ENCODE data around the gene TMEM234. TPM values are rescaled to one million over a fixed set of nuclear protein-coding genes. Genes with fewer than 3 reads are reported as not detected.

The TMEM234 gene
- total and polyA plus RNA-seq, 2 experiments from 2014 or later = 14.8 to 27.4 TPM

DNA sequence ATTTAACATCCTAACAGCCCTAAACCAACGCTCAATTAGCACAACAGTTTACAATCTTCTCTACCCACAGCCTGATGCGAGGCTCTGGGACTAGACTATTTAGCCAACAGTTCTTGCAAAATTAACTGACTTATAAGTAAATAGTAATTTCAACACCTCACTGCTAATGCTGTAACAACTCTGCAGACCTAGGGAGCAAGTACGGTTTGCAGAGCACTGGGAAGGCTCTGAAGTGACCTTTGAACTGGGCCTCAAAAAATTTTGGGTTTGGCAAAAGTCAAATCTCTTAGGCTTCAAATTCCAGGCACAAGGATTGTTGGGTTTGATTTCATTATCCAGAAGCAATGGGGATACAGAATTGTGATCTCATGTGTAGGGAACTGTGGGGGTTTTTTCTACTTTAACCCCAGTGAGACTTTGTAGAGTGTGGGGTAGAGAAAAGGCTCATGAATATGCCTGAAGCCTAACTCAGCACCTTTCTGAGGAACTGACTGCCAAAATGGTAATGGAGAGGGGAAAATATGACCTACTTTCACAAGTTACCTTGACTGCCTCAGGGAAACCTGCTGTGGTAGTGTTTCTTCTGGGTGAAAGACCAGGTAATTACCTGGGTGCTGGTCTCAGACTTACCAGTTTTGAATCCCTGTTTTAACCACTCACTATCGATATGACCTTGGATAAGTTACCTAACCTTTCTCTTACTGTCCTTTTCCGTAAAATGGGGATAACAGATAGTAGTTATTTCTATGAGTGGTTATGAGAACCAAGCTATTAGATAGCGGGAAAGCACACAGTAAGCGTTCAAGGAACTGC lies 43.6 kb downstream of the TMEM234 start:
- no peaks in the 10 kb centered on the region for H3K27me3 ChIP-seq
- H3K79me2 ChIP-seq = peaks cover 35% of the 10 kb centered on the region
- H4K20me1 ChIP-seq (ENCODE audit: insufficient read depth, poor library complexity, severe bottlenecking) = peaks cover 21% of the 10 kb centered on the region
- no peaks in the 10 kb centered on the region for H3K9me2 ChIP-seq (replicated peaks; ENCODE audit: insufficient read depth)
- no peak overlapping the region for H3K4me3 ChIP-seq
- DNase-seq (ENCODE audit: low spot score) = peak; percentile 28
- peaks cover 8% of the 10 kb centered on the region for H3K36me3 ChIP-seq (replicated peaks; ENCODE audit: insufficient read depth, low read depth)
- no peaks in the 10 kb centered on the region for H3K9me3 ChIP-seq (ENCODE audit: low read depth)
- 75% methylated on average over 7 of the region's 7 CpGs for WGBS (ENCODE audit: low lambda C conversion rate, missing lambda C conversion rate)
- peaks cover 25% of the 10 kb centered on the region for H3K4me1 ChIP-seq (ENCODE audit: insufficient read depth)
- peak overlapping the region; percentile 100 for H3K27ac ChIP-seq
- TF ChIP-seq EZH2 (IDR thresholded peaks at IDR 0.05; ENCODE audit: borderline replicate concordance) (no peak), EZH2phosphoT487 (IDR thresholded peaks at IDR 0.05; ENCODE audit: low read depth, severe bottlenecking, unreplicated experiment) (no peak)
- TF ChIP-seq, protein P1, sequence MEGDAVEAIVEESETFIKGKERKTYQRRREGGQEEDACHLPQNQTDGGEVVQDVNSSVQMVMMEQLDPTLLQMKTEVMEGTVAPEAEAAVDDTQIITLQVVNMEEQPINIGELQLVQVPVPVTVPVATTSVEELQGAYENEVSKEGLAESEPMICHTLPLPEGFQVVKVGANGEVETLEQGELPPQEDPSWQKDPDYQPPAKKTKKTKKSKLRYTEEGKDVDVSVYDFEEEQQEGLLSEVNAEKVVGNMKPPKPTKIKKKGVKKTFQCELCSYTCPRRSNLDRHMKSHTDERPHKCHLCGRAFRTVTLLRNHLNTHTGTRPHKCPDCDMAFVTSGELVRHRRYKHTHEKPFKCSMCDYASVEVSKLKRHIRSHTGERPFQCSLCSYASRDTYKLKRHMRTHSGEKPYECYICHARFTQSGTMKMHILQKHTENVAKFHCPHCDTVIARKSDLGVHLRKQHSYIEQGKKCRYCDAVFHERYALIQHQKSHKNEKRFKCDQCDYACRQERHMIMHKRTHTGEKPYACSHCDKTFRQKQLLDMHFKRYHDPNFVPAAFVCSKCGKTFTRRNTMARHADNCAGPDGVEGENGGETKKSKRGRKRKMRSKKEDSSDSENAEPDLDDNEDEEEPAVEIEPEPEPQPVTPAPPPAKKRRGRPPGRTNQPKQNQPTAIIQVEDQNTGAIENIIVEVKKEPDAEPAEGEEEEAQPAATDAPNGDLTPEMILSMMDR (IDR thresholded peaks at IDR 0.05; ENCODE audit: poor library complexity) = no peak
- peak overlapping the region; percentile 98 for H3K4me2 ChIP-seq
- peak overlapping the region; percentile 69 for H2AFZ ChIP-seq

DNA sequence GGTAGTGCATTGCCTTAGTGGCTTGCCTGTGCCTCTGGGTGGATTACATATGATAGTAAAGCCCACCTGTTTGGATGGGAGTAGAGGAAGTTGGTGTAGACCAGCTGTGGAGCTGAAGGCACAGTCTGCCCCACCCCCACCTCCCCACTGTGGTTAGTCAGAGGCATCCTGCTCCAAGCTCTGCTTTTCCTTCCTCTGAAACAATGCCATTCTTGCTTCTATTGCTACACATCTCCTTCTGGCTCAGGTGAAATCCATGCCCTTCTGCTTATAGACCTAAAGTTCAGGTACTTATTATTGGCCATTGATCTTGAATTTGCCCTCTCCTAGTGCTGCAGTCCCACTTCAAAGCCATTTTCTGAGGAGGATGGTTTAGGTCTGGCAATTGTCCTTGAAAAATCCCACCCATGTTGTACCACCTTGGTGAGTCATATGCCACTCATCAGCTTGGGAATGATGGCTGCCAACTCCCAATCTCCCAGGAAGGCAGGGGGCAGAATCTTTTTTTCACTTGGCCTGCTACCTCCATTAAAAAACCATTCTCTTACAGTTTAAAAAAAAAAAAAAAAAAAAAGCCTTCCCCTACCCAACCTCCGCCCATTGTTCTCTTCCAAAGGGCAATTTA lies 49.4 kb downstream of the TMEM234 start:
- Histone ChIP-seq H3K4me2 (no peak overlapping the region), H3K79me2 (no peaks in the 10 kb centered on the region), H4K20me1 (ENCODE audit: insufficient read depth, poor library complexity, severe bottlenecking) (no peaks in the 10 kb centered on the region), H3K27me3 (no peaks in the 10 kb centered on the region), H2AFZ (no peak overlapping the region), H3K4me3 (no peak overlapping the region), H3K27ac (no peak overlapping the region), H3K4me1 (ENCODE audit: insufficient read depth) (no peaks in the 10 kb centered on the region), H3K9me3 (ENCODE audit: low read depth) (no peaks in the 10 kb centered on the region), H3K9me2 (replicated peaks; ENCODE audit: insufficient read depth) (no peaks in the 10 kb centered on the region), H3K36me3 (replicated peaks; ENCODE audit: insufficient read depth, low read depth) (no peaks in the 10 kb centered on the region)
- DNase-seq (ENCODE audit: low spot score) = no peak
- 100% methylated on average over 1 of the region's 1 CpG for WGBS (ENCODE audit: low lambda C conversion rate, missing lambda C conversion rate)
- TF ChIP-seq EZH2phosphoT487 (IDR thresholded peaks at IDR 0.05; ENCODE audit: low read depth, severe bottlenecking, unreplicated experiment) = no peak

DNA sequence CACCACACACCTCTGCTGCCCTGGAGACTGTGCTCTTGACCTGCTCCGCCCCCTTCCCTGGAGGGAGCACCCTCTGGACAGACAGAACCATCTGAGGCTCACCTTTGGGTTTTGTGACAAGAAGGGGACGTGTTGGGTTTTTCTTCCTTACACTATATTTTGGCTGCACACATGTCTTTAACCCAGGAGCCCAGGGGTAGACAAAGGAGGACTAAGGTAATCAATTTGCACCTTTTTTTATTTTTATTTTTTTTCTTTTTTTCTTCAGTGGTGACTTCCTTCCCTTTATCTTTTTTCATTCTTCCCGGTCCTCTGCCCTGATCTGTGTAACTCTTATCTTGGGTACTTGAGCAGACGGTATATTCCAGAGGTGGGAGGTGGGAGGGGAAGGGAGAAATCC lies 51.2 kb downstream of the TMEM234 start:
- Histone ChIP-seq H3K4me2 (no peak overlapping the region), H3K27ac (no peak overlapping the region), H3K27me3 (no peaks in the 10 kb centered on the region), H3K79me2 (no peaks in the 10 kb centered on the region), H3K9me2 (replicated peaks; ENCODE audit: insufficient read depth) (no peaks in the 10 kb centered on the region), H2AFZ (no peak overlapping the region), H3K4me1 (ENCODE audit: insufficient read depth) (no peaks in the 10 kb centered on the region), H3K9me3 (ENCODE audit: low read depth) (no peaks in the 10 kb centered on the region), H3K4me3 (no peak overlapping the region), H4K20me1 (ENCODE audit: insufficient read depth, poor library complexity, severe bottlenecking) (no peaks in the 10 kb centered on the region), H3K36me3 (replicated peaks; ENCODE audit: insufficient read depth, low read depth) (no peaks in the 10 kb centered on the region)
- TF ChIP-seq EZH2 (IDR thresholded peaks at IDR 0.05; ENCODE audit: borderline replicate concordance) (no peak), EZH2phosphoT487 (IDR thresholded peaks at IDR 0.05; ENCODE audit: low read depth, severe bottlenecking, unreplicated experiment) (no peak)
- TF ChIP-seq, protein P1 (IDR thresholded peaks at IDR 0.05; ENCODE audit: poor library complexity) = no peak
- no peak for DNase-seq (ENCODE audit: low spot score)
- WGBS (ENCODE audit: low lambda C conversion rate, missing lambda C conversion rate) = 81% methylated on average over 4 of the region's 4 CpGs

Small RNAs within 50 kb of the gene (small RNA-seq; reads per million reads assigned to genes)
- gene RF00017 = not detected

Other genes starting within 250 kb of the TMEM234 start
- 88.4 and 98.7 TPM in 2 replicates for gene KHDRBS1, start 208.5 kb downstream of the TMEM234 start, total RNA-seq
- gene KHDRBS1, start 208.5 kb downstream of the TMEM234 start, polyA plus RNA-seq = 81.9 and 92.0 TPM in 2 replicates
- gene TMEM39B, start 149.4 kb downstream of the TMEM234 start, total RNA-seq = 3.6 and 5.1 TPM in 2 replicates
- gene TMEM39B, start 149.4 kb downstream of the TMEM234 start, polyA plus RNA-seq = 3.9 and 5.3 TPM in 2 replicates
- gene KPNA6, start 114.3 kb downstream of the TMEM234 start, total RNA-seq = 48.3 and 48.5 TPM in 2 replicates
- gene KPNA6, start 114.3 kb downstream of the TMEM234 start, polyA plus RNA-seq = 27.7 and 30.3 TPM in 2 replicates
- 50.5 and 52.7 TPM in 2 replicates for gene TXLNA, start 42.7 kb downstream of the TMEM234 start, total RNA-seq
- 37.1 and 41.2 TPM in 2 replicates for gene TXLNA, start 42.7 kb downstream of the TMEM234 start, polyA plus RNA-seq
- 12.9 and 15.8 TPM in 2 replicates for gene CCDC28B, start 21.8 kb downstream of the TMEM234 start, total RNA-seq
- 28.5 and 29.5 TPM in 2 replicates for gene CCDC28B, start 21.8 kb downstream of the TMEM234 start, polyA plus RNA-seq
- gene IQCC, start 16.7 kb downstream of the TMEM234 start, total RNA-seq = 1.5 and 1.9 TPM in 2 replicates
- 1.5 and 3.4 TPM in 2 replicates for gene IQCC, start 16.7 kb downstream of the TMEM234 start, polyA plus RNA-seq
- not detected in 2 replicates for gene DCDC2B, start 13.3 kb downstream of the TMEM234 start, total RNA-seq
- gene DCDC2B, start 13.3 kb downstream of the TMEM234 start, polyA plus RNA-seq = 0.17 and 0.96 TPM in 2 replicates
- 207 and 227 TPM in 2 replicates for gene EIF3I, start 54 bp upstream of the TMEM234 start, total RNA-seq
- 177 and 183 TPM in 2 replicates for gene EIF3I, start 54 bp upstream of the TMEM234 start, polyA plus RNA-seq
- 0.16 and 0.53 TPM in 2 replicates for gene FAM167B, start 24.9 kb upstream of the TMEM234 start, total RNA-seq
- gene FAM167B, start 24.9 kb upstream of the TMEM234 start, polyA plus RNA-seq = 0.75 TPM in 1 of 2 replicates, not detected in the other
- 0.40 and 0.68 TPM in 2 replicates for gene LCK, start 28.9 kb upstream of the TMEM234 start, total RNA-seq
- 0.79 and 0.94 TPM in 2 replicates for gene LCK, start 28.9 kb upstream of the TMEM234 start, polyA plus RNA-seq
- gene HDAC1, start 69.7 kb upstream of the TMEM234 start, total RNA-seq = 94.6 and 95.8 TPM in 2 replicates
- 108 and 117 TPM in 2 replicates for gene HDAC1, start 69.7 kb upstream of the TMEM234 start, polyA plus RNA-seq
- gene MARCKSL1, start 113.9 kb upstream of the TMEM234 start, total RNA-seq = 143 and 149 TPM in 2 replicates
- gene MARCKSL1, start 113.9 kb upstream of the TMEM234 start, polyA plus RNA-seq = 346 and 358 TPM in 2 replicates
- gene FAM229A, start 140.1 kb upstream of the TMEM234 start, total RNA-seq = 4.2 and 5.4 TPM in 2 replicates
- 3.4 and 5.2 TPM in 2 replicates for gene FAM229A, start 140.1 kb upstream of the TMEM234 start, polyA plus RNA-seq
- 1.4 TPM in 1 of 2 replicates, not detected in the other for gene TSSK3, start 140.2 kb upstream of the TMEM234 start, total RNA-seq
- gene TSSK3, start 140.2 kb upstream of the TMEM234 start, polyA plus RNA-seq = 1.4 and 1.5 TPM in 2 replicates
- 69.6 and 80.5 TPM in 2 replicates for gene BSDC1, start 172.1 kb upstream of the TMEM234 start, total RNA-seq
- gene BSDC1, start 172.1 kb upstream of the TMEM234 start, polyA plus RNA-seq = 56.2 and 65.7 TPM in 2 replicates
- gene ZBTB8B, start 242.7 kb upstream of the TMEM234 start, total RNA-seq = 0.36 and 0.90 TPM in 2 replicates
- 0.22 and 0.28 TPM in 2 replicates for gene ZBTB8B, start 242.7 kb upstream of the TMEM234 start, polyA plus RNA-seq

Data from hepatocyte (in vitro differentiated cells).